ENCODE measurements around the gene ILK.

DNA sequence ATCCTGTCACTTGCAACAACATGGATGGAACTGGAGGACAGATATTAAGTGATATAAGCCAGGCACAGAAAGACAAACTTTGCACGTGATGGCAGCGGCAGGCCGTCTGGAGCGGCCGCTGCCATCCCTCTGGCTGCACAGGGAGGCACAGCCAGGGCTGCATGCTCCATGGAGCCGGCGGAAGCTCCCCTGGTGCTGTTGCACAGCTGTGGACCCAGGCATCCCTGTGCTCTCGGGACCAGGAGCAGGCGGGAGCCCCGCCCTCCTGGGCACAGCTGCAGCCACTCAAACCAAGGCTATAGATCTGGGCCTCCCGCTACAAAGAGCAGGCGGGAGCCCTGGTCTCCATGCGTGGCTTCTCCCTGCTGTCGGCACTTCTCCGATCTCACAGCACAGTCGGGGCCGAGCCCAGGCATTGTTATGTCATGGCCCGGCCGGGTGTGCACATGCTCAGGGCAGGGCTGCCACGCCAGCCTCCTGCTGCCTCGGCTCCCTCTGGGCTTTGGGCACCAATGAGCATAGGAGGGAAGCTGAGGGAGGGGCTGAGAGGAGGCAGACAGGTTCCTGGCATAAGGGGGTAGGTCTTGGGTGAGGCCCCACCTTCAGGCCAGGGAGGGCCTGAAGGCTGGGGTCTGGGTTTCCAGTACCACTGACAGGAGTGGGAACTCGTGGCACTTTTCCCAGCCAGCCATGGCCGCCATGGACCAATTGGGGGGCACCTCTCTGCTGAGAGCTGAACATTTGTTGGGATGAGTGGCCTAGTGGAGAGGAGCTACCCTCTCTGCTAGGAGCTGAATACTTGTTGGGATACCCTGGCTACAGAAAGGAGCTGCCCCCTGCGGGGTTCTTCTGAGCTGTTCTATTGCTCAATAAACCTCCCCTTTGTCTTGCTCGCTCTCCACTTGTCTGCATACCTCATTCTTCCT is 16.9 kb upstream of the ILK start:
- TF ChIP-seq, protein P1, sequence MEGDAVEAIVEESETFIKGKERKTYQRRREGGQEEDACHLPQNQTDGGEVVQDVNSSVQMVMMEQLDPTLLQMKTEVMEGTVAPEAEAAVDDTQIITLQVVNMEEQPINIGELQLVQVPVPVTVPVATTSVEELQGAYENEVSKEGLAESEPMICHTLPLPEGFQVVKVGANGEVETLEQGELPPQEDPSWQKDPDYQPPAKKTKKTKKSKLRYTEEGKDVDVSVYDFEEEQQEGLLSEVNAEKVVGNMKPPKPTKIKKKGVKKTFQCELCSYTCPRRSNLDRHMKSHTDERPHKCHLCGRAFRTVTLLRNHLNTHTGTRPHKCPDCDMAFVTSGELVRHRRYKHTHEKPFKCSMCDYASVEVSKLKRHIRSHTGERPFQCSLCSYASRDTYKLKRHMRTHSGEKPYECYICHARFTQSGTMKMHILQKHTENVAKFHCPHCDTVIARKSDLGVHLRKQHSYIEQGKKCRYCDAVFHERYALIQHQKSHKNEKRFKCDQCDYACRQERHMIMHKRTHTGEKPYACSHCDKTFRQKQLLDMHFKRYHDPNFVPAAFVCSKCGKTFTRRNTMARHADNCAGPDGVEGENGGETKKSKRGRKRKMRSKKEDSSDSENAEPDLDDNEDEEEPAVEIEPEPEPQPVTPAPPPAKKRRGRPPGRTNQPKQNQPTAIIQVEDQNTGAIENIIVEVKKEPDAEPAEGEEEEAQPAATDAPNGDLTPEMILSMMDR (conservative IDR thresholded peaks at IDR 0.05; ENCODE audit: low read depth, low read length): no peak
- no peak for TF ChIP-seq EZH2 (IDR thresholded peaks at IDR 0.05; ENCODE audit: borderline replicate concordance, low read depth, low read length, poor library complexity, severe bottlenecking)
